NCI-H2081 treated with DMSO at 0.1 percent for 48 hours (cell line): Measurements from ENCODE around the gene FOS.
A peak's percentile ranks its signal among the peaks of the same experiment; 100 is the strongest.
"Not testable (repeated sequence)": the region's sequence is repeated elsewhere in the genome, so short reads cannot be mapped to it uniquely, and the experiment has no call there.

ENCODE experiments used
- DNase-seq: peaks from one replicate; lab custom pipeline; 2025; lab: John Stamatoyannopoulos, UW

Gene FOS

GRCh38 chr14:75278422-75279152 lies at the start of gene FOS:
Gene FOS (plus strand): TSS chr14:75278828. CDS start chr14:75278983, 155 bp downstream.
- peak; percentile 39 for DNase-seq

- DNase-seq: no peak
Measured at GRCh38 chr14:75229661-75230139, 48.9 kb upstream of the FOS start.

- DNase-seq: peak; percentile 19
Measured at GRCh38 chr14:75230140-75230792, 48.4 kb upstream of the FOS start.

- no peak for DNase-seq
Measured at GRCh38 chr14:75231320-75231719, 47.3 kb upstream of the FOS start.

GRCh38 chr14:75232191-75232590 lies 46.4 kb upstream of the FOS start:
- no peak for DNase-seq

GRCh38 chr14:75232597-75232996 lies 46.0 kb upstream of the FOS start:
- DNase-seq: no peak

- no peak for DNase-seq
Measured at GRCh38 chr14:75234173-75235115, 44.2 kb upstream of the FOS start.

- not testable (repeated sequence) for DNase-seq
Measured at GRCh38 chr14:75235198-75235597, 43.4 kb upstream of the FOS start.

- no peak for DNase-seq
Measured at GRCh38 chr14:75236467-75236866, 42.2 kb upstream of the FOS start.

- no peak for DNase-seq
Measured at GRCh38 chr14:75236901-75237419, 41.7 kb upstream of the FOS start.

- no peak for DNase-seq
Measured at GRCh38 chr14:75238756-75239455, 39.7 kb upstream of the FOS start.

- no peak for DNase-seq
Measured at GRCh38 chr14:75240781-75241180, 37.8 kb upstream of the FOS start.

- no peak for DNase-seq
Measured at GRCh38 chr14:75242546-75243273, 35.9 kb upstream of the FOS start.

- no peak for DNase-seq
Measured at GRCh38 chr14:75244121-75244520, 34.5 kb upstream of the FOS start.

- DNase-seq: no peak
Measured at GRCh38 chr14:75246546-75247285, 31.9 kb upstream of the FOS start.

- DNase-seq: no peak
Measured at GRCh38 chr14:75247286-75247922, 31.2 kb upstream of the FOS start.

- no peak for DNase-seq
Measured at GRCh38 chr14:75247939-75248338, 30.7 kb upstream of the FOS start.

- no peak for DNase-seq
Measured at GRCh38 chr14:75249251-75249957, 29.2 kb upstream of the FOS start.

GRCh38 chr14:75249958-75250336 lies 28.7 kb upstream of the FOS start:
- no peak for DNase-seq
